EL (cell line): ENCODE results near the gene SIPA1L3.
"Not testable (repeated sequence)": the region's sequence is repeated elsewhere in the genome, so short reads cannot be mapped to it uniquely, and the experiment has no call there.

ENCODE experiments used
- DNase-seq: peaks from one replicate; pipeline ENCODE4 v3.0.0-alpha.2; 2016

The SIPA1L3 gene

DNA sequence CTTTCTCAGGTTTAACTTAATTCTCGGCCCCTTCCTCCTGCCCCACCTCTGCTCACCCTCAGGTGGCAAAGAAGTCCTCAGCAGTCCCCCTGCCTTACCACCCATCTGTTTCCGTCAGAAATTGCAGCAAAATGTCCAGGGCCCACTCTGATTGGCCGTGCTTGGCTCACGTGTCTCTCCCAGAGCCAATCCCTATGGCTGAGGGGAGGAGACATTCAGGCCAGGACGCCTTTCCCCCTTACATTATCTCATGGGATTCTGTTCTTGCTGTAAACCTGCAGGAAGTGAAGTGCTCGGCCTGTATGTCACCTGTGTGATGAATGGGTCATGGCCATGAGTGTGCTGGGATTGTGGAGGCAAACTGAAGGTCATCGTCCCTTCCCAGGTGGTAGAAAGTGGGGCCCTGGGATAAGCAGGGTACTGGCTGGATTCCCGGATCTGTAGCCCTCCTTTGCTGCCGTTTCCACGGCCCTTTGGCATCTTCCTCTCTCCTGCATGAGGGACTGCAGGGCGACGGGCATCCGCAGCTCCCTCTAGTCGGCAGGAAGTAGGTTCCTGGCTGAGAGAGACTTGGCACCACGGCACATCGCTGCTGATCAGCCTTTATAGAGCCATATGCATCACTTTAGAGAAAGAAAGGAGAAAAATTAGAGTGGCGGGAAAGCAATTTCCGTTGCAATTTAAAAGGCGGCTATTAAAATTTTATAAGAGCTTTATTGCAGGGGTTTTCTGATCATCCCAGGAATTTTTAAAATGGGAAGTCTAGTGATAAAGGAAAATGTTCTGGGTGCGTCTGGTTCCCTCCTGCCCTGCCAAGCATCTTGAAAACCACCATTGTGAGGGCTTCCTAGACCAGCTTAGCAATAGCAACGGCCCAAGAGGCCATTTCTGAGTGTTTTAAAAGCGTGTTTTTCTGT is 118.2 kb downstream of the SIPA1L3 start:
- DNase-seq = no peak

- DNase-seq = no peak
Measured at GRCh38 chr19:38025909-38026307, 118.9 kb downstream of the SIPA1L3 start.

- no peak for DNase-seq
Measured at GRCh38 chr19:38028913-38029510, 122.0 kb downstream of the SIPA1L3 start.

GRCh38 chr19:38030001-38030400 is 123.0 kb downstream of the SIPA1L3 start:
- not testable (repeated sequence) for DNase-seq

DNA sequence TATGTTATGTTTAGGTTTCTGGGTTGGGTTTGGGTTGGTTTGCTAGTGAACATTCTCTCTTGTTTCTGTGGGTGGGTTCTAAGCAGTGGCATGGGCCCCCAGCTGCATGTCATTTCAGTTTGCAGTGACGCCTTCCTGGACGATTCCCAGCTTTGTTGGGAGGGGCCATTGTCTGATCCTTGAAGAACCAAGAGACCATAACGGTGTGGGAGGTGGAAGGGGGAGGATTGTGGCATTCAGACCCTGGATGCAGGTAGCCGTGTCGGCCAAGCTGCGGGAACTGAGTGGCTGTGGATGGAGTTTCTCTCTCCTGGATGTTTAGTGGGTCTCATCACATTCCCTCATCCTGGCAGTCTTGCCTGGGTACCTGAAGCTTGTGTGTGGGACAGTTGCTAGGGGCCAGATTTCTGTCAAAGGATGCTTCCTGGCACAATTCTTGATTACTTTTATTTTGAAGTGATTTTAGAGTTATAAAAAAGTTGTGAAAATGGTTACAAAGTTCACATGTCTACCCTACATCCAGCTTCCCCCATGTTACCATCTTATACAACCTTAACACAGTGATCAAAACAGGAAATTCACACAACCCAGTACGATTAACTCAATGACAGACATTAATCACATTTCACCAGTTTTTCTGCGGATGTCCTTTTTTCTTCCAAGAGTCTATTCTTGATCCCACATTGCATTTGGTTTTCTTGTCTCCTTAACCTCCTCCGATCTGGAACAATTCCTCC is 123.8 kb downstream of the SIPA1L3 start:
- DNase-seq = no peak

DNA sequence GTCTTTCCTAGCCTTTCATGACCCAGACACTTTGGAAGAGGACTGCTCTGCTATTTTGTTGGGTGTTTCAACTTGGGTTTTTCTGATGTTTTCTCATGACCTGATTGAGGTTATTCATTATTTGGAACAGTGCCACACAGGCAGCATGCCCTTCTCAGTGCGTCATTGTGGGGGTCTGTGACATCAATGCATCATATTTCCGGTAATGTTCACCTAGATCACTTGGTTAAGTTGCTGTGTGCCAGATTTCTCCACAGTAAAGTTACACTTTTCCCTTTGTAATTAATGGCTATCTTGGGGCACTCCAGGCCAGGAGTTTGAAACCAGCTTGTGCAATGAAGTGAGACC is 124.4 kb downstream of the SIPA1L3 start:
- DNase-seq = peak; percentile 65

DNA sequence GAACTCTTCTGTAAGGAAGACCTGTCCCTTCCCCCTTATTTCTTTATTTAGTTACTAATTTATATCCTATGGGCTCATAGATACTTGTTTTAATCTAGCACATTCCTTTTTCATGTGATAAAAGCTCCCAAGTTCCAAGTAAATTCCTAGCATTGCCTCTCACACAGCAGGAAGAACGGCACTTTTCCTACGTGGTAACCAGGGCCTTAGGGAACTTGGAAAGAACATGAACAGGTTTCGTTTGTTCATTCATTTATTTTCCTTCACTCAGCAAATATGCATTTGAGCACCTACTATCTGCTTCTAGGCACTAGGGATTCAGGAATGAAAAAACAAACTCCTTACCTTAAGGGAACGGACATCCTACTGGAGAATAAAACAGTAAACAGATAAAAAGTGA is 125.1 kb downstream of the SIPA1L3 start:
- DNase-seq = peak; percentile 34

DNA sequence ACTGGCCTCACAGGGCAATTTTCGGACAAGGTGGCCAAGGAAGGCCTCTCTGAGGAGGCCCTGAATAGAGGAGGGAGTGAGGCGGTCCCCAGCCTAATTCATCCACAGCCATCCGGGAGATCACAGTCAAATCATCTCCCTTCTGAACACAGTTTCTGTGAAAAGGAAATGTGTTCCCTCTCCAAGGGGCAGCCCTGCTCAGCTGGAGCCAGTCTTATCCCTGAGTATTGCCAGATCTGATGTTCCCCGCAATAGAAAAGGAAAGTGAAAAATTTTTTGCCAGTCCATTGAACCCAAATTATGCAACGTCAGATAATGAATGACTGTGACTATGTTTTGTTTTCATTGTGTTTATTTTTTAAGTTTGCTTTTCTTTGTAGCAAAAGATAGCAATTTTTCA is 125.9 kb downstream of the SIPA1L3 start:
- DNase-seq = no peak

- DNase-seq = no peak
Measured at GRCh38 chr19:38033658-38034491, 126.9 kb downstream of the SIPA1L3 start.

DNA sequence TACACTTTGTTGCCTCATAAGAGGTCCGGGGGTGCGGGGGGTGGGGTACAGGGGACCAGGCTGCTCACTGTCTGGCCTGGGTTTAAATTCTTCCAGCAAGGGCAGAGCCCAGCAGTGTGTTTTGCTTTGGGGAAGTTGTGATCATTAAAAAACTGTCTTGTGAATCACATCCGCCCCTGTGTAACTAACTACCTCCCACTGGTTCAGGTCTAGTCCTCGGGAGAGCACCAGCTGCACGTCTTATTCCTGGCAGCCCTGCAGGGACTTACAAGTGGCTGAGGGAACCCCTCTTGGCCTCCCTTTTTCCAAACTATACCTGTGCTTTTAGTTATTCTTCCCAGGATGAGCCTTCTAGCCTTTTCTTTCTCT is 127.5 kb downstream of the SIPA1L3 start:
- DNase-seq = peak; percentile 58

GRCh38 chr19:38035515-38036495 is 128.8 kb downstream of the SIPA1L3 start:
- DNase-seq = peak; percentile 81

DNA sequence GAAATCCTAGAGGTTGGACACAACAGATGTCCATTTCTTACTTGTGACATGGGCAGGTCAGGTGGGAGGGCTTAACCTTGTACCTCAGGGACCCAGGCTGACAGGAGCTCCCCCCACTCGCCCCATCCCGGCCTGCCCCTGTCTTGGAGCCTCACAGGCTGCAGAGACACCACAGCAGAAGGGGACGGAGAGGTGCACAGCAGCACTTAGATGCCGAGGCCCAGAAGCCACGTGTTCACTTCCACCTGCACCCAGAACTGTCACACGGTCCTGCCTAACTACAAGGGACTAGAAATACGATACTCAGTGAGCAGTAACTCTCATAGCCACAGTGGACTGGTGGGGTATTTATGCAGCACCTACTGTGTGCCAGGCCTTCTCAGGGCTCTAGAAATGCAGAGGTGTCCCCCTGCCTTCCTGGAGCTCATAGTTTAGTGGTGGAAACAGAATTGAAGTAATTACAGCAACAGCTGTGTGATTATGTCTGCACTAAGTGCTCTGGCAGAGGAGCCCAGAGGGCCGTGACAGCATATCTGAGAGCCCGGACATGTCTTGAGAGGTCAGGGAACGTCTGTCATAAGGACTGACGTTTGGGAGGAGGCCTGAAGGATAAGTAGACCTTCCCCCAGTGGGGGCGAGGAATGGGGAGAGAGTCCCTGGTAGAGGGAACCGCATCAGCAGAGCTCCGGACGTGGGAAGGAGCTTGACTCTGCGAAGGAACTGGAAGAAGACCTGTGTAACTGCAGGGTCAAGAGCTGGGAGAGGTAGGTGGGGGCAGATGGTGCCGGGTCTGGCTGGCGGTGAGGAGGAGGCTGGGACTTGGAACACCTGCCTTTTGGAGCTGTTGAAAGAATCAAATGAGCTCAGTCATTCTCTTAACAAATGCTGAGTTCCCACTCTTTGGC is 130.0 kb downstream of the SIPA1L3 start:
- DNase-seq = no peak

DNA sequence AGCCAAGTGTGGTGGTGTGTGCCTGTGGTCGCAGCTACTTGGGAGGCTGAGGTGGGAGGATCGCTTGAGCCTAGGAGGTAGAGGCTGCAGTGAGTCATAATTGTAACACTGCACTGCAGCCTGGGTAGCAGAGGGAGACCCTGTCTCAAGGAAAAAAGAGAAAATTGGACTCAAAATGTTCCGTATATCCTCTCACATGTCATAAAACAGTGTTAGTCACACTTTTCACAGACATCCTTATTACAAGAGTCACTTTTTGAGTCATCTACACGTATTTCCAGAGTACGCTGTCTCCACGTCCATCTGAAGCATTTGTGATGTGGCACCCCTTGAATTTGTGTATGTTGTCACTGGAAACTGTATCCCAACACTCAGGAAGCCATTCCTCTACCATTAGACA is 133.0 kb downstream of the SIPA1L3 start:
- DNase-seq = peak; percentile 93

GRCh38 chr19:38042132-38042531 is 135.1 kb downstream of the SIPA1L3 start:
- DNase-seq = no peak

DNA sequence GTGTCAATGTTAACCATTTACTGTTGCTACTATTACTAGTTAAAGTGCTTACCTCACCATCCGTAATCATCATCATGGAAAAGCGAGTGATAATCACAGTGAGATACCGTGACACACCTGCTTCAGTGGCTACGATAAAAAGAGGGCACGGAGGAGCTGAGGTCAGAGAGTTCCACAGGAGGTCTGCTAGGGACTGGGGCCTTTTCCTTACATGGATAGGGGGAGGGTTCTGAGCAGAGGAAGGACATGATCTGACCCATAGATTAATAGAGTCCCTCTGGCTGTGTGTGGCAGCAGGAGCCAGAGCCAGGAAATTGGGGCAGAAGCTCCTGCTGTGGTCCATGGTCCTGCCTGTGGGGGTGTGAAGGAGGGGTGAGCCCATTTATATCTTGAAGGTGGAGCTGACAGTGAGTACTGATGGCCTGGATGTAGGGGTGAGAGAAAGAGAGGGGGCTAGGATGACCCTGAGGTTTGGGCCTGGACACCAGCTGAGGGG is 136.7 kb downstream of the SIPA1L3 start:
- no peak for DNase-seq

DNA sequence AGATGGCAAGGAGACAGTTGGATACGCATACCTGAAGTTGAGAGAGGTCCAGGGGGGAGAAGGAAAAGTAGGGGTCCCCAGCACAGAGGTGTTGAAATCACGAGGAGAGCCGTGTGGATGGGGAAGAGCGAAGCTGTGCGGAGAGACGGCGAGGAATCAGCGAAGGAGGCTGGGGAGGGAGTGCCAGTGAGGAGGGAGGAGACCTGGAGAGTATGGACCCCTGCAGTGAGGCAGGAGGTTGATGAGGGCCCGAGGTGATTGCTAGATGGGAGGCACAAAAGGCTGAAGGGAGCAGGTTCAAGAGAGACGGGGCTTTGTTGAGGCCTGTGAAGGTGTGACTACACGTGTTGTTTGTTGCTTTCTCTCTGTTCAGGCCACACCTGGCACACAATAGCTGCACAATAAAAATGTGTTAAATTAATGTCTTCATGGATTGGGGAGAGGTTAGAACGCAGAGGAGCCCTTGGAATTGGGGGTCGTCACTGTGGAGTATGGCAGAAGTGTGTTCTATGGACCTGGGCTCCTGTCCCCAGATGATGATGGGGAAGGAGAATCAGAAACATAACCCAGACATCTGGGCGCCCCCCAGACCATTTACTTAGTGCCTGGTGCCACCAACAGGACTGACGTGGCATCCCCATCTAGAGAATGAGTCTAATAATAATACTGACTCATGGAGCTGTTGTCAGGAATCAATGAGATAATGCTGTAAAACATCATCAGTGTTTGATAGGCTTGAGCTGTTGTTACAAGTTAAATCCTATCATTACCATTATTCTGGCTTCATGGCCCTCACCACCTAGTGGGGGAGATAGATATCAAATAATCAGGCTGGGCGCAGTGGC is 137.5 kb downstream of the SIPA1L3 start:
- DNase-seq = peak; percentile 69

DNA sequence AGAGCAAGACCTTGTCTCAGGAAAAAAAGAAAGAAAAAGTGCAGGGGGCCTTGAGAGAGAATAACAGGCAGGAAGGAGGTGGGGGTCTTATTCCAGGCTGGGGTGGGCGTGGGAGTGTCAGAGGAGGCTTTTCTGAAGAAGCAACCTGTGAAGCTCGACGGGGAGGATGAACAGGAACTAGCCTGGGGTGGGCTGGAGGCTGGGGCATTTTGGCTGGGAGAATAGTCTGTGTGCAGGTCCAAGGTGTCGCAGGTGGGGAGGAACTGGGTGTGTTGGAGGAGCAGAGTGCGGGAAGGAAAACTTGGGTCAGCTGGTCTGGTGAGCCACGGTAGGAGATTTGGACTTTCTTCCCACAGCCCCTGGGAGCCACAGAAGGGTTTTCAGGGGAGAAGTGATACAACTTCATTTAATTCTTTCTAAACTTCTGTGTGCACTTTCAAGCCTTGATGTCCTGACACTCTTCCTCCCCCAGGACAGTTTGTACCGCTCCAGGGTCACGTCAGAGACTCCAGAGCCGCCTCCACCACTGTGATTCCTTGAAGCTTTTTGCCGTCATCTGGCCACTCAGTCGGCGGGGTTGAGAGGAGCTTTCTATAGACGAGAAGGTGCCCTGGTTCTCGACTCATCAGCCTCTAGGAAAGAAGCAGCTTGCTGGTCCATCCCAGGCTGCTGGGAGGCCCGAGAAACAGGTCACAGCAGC is 138.7 kb downstream of the SIPA1L3 start:
- no peak for DNase-seq

GRCh38 chr19:38046254-38047048 is 139.4 kb downstream of the SIPA1L3 start:
- DNase-seq = no peak
